GM19351 (cell line): ENCODE measurements around the gene TWNK.

Experiments
- ATAC-seq: cut with Tn5 transposase; IDR thresholded peaks from one replicate; pipeline ENCODE4 v1.9.1; 2021; ENCODE audit warnings: mild to moderate bottlenecking, moderate library complexity; ENCODE audit not compliant: unreplicated experiment

TWNK gene

DNA sequence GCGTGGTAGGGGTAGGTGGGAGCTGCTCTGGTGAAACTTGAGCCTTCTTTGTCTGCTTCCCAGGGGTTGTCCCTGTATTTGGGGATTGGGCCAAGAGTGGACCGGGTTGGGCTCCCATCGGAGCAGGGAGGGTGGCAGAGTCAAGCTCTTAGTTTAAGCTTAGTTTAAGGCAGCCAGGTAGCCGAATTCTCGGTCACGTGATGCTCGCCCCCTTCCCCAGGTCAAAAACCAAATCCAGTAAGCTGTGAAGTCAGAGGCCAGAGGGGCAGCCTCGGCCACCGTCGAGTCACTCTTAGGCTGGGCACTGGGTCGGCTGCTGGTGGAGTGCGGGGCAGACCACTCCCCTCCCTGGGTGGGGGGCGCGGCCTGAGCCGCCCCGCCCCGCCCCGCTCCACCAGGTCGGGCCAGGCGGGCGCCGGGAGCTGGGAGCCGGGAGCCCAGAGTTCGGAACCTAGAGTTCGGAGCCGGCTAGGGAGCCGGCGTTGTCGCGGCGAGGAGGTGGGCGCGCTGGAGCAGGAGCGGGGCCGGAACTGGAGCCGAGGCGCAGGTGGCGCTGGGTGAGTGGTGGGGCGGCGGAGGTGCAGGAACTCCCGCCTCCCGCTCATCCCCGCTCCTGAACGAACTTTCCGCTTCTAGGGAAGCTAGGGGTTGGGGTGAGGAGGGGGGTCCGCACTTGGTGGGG, 9.5 kb downstream of the TWNK start:
- no peak for ATAC-seq

DNA sequence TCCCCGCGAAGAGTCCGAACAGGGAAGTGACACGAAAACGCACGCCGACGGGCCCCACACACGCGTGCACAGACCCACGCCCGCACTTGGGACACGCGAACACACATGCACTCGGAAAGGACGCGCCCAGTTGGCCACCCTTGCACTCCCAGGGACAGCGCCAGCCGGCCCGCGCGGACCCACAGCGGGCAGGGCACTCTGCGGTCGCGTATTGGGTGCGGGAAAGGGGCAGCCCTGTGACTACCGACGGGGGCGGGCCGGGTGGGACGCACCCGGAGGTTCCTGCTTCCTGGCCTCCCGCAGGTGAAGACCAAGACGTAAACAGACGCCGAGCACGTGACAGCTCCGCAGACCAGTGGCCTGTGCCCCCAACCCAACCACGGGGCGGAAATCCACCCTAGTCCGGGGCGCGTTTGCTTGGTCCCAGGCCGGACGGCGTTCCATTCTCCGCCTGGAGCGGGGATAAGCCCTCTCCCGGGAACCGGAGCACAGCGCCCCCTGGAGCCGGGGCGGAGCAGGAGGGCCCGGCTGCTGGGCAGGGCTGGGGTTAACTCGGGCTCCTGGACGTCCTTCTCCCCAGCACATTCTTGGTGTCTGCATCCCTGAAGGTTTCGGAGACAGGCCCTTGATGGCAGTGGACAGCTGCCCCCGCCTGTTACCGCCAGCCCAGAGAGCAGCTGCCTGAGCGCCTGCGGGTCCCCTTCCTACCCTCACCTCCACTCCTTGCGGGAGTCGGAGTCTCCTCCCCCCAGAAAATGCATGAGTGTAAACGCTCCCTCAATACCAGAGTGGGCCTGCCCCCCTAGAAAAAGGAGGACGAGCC, 10.2 kb downstream of the TWNK start:
- peak; percentile 33 for ATAC-seq

DNA sequence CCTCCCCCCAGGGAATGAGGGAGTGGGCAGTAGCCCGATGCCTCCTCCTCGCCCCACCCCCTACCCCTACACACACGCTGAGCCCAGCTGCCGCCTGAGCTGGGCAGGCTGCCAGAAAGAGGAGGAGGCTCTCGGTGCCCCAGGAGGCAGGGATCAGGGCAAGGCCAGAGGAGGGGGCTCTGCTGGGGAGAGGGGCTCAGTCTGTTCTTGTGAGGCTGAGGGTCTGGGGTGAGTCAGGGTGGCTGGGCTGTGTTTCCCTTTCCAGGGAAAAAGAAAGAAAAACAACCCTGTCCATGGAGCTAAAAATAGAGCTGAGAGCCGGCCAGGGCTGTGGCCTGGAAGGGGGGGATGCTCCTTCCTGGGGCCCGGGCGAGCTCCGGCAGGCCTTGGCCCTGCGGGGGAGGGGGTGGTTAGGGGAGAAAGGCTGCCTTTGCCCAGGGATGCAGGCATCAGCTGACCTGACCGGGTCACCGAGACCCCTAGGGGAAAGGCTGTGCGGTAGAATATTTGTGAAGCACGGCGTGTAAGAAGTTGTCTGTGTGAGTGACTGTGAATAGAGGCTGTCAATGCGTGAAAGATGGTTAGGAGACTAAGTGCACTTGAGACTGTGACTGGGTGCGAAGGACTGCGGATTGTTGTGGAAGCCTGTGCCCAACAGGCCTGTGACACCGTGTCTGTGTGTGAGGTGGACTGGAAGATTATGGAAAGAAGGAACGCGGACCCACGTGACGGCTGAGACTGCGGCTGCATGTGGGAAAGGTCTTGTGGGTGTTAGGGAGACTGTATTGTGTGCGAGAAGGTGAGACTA, 11.0 kb downstream of the TWNK start:
- ATAC-seq, result peak; percentile 23

DNA sequence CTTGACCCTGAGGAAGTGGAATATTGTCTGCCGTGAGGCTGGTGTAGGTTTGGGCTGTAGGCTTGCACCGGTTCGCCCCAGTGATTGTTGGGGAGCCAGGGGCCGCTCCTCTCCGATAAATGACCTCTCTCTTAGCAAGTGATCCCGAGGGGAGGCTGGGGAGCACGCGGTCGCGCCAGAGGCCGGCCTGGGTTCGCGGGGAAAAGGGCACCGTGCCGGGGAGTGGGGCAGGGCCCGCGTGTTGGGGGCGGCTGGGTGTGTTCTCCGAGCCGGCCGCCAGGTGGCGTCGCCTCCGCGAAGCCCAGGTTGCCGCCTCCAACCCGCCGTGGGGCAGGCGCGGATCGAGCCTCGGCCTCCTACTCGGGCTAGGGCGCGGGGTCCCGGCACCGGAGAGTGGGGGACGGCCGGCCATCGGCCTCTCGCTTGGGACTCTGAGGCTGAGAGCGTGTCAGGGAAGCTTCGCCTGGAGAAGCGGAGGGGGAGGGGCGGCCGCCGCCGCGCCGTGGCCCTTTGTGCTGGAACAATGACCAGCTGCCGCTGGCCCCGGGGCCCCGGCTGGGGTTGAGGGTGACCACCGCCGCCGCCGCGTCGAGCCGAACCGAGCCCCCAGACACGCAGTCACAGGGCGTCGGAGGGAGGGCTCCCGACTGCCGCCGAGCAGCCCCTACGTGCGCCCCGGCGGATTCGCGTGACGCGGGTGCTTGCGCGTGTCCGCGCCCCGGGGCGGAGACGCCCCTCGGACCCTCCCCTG, 11.8 kb downstream of the TWNK start:
- ATAC-seq, result peak; percentile 46

DNA sequence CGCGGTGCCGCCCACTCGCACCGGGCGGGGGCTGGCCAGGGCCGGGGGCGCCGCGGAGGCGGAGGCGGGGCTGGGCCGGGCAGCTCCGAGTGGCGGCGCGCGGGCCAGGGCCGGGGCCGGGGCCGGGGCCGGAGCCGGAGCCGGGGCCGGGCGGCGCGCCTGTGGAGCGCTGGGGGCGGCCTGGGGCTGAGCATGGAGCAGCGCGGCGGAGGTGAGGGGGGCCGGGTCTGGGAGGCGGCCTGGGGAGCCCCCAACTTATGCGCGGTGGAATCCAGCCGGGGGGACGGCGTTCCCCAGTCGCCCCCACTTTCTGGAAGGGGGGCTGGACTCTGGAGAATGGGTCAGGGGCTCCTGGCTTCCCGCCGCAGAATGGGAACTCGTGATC, 12.4 kb downstream of the TWNK start, which contains the start of gene LZTS2:
LZTS2 (plus strand) TSS at position 67 of the 385 bp plus-strand sequence. CDS start 2,731 bp downstream, outside the sequence.
- ATAC-seq, result no peak

DNA sequence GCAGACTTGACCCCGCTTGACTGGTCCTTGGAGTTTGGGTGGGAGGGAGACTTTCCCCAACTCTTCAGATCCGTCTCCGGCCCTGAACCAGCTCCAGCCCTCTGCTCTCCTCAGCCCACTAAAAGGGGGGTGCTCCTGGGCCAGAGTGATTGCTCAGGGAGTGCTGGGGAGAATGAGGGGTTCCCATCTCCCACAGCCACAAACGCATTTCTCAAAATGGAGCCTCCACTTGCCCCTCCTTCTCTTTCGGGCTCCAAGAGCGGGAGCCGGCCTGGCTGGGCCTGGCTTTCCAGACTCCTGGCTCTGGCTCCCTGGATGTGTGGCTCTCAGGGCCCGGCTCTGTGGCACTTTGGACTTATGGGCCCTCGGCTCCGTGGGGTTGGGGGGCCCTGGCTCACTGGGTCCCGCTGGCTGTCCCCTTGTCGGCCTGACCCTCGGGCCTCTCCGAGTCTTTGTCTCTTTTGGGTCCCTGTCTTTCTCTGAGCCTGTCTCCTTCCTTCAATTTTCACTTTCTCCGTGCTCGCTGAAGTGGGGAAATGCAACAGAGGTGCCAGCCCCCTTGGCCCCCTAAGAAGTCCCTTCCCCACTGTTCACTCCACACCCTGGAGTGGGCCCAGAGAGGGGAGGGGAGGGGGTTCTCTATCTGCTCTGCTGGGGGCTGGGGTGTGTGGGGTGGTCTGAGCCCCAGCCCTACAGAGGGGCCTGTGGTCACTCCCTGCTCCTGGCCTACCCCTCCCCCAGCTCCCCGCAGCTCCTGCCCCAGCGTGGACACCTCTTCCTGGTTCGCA, 13.0 kb downstream of the TWNK start:
- ATAC-seq, result no peak

DNA sequence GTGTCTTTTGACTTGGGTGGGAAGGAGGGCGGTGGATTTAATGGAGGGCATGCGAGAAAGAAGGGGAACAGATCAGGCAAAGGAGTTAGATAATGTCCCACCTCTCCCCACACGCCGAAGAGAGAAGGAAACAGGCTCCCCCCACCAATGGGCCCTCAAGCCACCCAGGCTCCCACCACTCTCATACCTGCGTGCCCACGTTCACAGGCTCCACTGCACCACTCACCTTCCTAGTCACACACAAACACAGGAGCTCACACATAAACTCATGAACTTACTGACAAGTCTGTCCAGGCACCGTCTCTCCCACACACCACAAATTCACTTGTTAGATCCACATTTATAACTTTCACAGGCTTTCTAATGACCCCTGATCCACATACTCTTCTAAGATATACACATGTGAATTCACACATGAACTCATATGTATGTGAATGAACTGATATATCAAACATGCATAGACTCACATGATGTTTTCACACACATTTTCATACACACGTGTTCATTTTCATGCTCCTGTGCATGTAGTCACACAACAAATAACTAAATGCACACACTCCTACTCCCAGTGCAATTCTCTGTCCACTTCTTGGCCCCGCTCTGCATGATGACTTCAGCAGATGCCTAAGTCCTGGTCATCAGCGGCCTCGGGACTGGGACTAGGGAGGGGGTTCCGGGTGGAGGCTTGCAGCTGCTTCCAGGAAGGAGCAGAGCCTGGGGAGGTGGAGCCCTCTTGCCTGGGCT, 13.7 kb downstream of the TWNK start:
- no peak for ATAC-seq

DNA sequence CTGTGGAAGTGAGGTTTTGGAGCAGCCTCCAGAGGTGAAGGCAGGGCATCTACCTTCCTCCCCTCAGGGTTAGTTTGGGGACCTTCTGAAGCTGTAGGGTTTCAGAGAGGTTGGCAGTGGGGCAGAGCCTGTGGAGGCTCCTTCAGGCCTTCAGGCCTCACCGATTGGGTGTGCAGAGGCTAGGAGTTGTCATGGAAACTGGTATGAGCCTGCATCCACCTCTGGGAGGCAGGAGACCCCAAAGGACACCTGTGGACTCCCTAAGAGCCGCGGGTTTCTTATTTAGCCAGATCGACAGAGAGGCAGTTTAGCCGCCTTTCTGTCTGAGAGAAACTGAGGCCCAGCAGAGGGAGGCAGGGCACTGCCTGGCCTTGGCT, 14.3 kb downstream of the TWNK start:
- ATAC-seq, result no peak

DNA sequence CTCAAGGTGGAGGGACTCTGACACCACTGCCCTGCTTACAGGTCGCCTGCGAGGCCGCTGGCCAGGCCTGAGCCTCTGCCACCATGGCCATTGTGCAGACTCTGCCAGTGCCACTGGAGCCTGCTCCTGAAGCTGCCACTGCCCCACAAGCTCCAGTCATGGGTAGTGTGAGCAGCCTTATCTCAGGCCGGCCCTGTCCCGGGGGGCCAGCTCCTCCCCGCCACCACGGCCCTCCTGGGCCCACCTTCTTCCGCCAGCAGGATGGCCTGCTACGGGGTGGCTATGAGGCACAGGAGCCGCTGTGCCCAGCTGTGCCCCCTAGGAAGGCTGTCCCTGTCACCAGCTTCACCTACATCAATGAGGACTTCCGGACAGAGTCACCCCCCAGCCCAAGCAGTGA, 15.1 kb downstream of the TWNK start:
- ATAC-seq, result no peak

DNA sequence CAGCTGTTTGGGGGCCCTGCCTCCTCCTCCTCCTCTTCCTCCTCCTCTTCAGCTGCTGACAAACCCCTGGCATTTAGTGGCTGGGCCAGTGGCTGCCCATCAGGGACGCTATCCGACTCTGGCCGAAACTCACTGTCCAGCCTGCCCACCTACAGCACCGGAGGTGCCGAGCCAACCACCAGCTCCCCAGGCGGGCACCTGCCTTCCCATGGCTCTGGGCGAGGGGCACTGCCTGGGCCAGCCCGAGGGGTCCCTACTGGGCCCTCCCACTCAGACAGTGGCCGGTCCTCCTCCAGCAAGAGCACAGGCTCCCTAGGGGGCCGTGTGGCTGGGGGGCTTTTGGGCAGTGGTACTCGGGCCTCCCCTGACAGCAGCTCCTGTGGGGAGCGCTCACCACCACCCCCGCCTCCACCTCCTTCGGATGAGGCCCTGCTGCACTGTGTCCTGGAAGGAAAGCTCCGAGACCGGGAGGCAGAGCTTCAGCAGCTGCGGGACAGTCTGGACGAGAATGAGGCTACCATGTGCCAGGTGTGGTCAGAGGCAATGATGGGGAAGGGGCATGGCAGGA, 16.4 kb downstream of the TWNK start:
- ATAC-seq, result no peak

DNA sequence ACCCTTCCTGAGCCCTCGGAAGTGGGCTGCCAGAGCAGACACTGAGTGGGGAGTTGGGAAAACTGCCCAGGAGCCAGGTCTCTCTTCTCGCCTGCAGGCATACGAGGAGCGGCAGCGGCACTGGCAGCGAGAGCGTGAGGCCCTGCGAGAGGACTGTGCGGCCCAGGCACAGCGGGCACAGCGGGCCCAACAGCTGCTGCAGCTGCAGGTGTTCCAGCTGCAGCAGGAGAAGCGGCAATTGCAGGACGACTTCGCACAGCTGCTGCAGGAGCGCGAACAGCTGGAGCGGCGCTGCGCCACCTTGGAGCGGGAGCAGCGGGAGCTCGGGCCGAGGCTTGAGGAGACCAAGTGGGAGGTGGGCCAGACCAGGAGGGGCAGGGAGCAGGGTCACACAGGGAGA, 18.0 kb downstream of the TWNK start:
- no peak for ATAC-seq

DNA sequence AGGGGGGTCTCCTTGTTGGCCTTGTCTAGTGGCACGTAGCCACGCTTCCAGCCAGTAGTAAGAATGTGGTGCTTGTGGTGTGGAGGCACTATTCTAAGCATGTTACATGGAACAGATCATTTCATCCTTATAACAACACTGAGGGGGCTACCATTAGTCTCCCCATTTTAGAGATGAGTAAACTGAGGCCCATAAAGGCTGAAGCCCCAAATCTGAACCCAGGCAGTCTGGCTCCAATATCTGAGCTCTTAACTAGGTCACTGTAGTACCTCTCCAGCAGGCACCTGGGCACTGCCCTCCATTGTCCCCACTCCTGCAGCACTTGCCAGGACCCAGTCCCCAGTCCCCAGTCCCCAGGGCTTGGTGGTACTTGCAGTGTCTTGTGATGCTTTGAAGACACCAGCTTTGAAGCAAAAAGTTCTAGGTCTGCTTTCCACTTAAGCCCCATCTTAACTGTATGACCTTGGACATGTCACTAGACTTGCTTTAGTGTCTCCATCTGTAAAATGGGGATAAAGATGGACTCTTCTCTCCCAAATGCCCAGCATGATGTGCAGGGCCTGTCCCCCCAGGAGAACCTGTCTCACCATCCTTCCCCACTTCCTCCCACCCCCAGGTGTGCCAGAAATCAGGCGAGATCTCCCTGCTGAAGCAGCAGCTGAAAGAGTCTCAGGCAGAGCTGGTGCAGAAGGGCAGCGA, 18.7 kb downstream of the TWNK start:
- no peak for ATAC-seq

DNA sequence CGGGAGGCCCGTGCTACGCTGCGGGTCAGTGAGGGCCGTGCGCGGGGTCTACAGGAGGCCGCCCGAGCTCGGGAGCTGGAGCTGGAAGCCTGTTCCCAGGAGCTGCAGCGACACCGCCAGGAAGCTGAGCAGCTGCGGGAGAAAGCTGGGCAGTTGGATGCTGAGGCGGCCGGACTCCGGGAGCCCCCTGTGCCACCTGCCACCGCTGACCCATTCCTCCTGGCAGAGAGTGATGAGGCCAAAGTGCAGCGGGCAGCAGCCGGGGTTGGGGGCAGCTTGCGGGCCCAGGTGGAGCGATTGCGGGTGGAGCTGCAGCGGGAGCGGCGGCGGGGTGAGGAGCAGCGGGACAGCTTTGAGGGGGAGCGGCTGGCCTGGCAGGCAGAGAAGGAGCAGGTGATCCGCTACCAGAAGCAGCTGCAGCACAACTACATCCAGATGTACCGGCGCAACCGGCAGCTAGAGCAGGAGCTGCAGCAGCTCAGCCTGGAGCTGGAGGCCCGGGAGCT, 19.3 kb downstream of the TWNK start:
- ATAC-seq, result no peak

DNA sequence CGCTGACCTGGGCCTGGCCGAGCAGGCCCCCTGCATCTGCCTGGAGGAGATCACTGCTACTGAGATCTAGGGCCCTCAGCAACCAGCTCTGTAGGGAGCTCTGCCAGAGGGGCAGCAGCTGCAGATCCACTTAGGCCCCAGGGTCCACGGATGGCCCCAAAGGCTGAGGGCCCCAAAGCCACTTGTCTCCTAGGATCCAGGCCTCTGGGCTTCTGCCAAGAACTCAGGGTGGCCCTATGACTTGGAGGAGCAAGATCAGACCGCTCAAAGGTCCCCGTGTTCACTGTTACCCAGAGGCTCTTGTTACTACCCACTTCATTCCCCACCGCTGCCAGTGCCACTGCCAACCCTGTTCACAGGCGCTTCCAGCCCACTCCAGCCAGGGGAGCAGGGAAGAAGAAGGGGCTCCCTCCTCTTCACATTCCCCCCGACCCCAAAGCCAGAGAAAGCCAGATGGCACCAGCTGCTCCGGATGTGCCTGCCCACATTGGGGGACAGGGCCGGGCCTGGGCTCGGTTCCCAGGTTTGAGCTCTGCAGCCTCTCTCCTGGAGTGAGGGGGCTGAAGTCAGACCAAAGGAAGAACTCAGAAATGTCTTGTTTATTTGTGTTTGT, 19.9 kb downstream of the TWNK start:
- no peak for ATAC-seq

DNA sequence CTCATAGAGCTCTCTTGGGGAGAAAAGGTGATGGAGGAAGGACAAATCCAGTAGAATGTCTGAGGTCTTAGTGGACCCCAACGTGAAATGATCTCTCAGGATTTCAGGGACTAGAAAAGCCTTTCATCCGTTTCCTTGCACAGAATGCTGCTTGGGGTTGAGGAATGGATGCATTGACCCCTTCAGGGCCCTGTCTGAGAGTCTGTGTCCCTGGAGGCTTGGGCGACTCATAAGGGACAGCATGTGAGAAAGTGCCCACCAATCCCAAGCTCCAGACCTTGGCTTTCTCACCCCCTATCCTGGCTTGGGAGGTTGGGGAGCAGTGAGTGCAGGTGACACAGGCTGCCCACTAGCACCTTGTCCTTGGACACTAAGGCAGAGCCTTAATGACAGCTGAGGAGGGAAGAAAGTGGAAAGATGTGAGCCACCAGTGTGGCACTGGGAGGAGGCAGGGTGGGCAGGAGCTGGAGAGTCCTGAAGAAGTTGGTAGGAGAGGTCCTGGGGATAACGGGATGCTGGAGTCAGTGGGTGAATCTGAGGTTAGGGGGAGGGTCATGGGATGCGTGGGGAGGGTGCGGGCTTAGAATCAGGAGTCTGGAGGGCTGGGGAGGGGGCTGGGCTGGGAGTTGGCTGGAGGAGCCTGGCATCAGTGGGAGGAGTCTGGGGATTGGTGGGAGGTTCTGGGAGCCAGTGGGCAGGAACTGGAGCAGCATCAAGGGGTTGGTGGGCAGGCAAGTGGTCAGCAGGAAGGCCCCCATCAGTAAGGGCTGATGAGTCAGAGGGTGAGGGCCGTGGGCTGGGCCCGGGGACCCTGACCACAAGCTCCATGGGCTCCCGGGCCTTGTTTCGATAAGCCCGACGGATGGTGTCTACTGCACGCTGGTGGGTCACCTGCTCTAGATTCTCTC, 20.8 kb downstream of the TWNK start:
- ATAC-seq, result no peak

DNA sequence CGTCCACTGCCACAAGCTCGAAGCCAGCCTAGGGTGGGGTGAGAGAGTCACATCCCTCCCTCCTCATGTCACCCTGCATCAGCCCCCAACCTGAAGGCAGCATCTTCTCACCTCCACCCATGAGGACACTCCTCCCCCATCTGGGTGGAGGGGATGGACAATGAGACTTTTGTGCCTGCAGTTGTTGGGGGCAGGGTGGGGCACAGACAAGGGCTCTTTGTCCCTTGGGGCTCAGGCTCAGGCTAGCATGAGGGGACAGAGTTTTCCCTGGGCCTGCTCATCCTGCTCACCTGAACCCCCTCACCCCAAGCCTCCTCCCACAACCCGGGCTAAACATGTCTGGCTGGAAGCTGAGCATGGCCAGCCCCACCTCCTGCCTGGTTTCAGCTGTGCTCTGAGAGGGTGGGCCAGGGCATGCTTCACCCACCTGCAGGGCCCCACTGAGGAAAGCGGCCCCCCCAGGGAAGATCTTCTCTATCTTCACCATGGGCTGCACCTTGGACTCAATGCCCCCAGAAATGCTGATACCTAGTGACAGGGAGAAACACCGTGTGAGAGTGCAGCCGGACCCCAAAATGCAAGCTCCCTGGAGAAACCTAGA, 21.6 kb downstream of the TWNK start:
- ATAC-seq, result no peak
